Gastrocnemius medialis (tissue), 4 donors: ENCODE measurements around the gene COX10.
"Not testable (repeated sequence)": the region's sequence is repeated elsewhere in the genome, so short reads cannot be mapped to it uniquely, and the experiment has no call there.

Experiments
- CTCF ChIP-seq, 5 experiments: fragments of 450-650 bp in 3 of 5; fragments of 200-600 bp in 2 of 5; sonication (generic) in 2 of 5; IDR thresholded peaks in 4 of 5; conservative IDR thresholded peaks in 1 of 5; 1 replicate in 4 of 5; 2 replicates in 1 of 5; pipeline ENCODE4 v1.5.1; 2016 to 2019; ENCODE audit warnings: antibody characterized with exemption in 5 of 5, mild to moderate bottlenecking in 3 of 5, moderate library complexity in 3 of 5
- POLR2A ChIP-seq, 2 donors: fragments of 450-650 bp; IDR thresholded peaks; one replicate each; pipeline ENCODE4 v1.6.1; 2017; ENCODE audit warnings: antibody characterized with exemption in 2 of 2, mild to moderate bottlenecking in 2 of 2, moderate library complexity in 2 of 2

DNA sequence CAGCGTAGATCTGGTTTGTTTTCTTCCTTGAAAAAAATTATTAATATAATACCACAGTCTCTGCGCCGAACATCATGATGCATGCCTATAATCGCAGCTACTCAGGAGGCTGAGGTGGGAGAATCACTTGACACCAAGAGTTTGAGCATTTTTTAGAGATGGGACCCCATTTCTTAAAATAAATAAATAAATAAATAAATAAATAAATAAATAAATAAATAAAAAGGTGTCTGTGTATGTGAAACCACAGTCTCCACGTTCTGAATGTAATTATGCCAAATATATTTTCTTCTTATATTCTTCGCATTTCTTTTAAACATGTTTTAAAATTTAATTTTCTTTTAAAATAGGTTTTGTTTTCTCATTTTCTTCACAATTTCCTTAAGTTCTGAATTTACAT, 112.8 kb downstream of the COX10 start:
- TF ChIP-seq POLR2A (IDR thresholded peaks at IDR 0.05); CTCF (IDR thresholded peaks at IDR 0.05 in 4 of 5, conservative IDR thresholded peaks at IDR 0.05 in 1 of 5): not testable (repeated sequence)
